ENCODE data around the gene THRA.
A peak's percentile ranks its signal among the peaks of the same experiment; 100 is the strongest.

The THRA gene

GRCh38 chr17:40112191-40112711, 49.5 kb downstream of the THRA start:
- DNase-seq (ENCODE audit: extremely low spot score), result no peak
- ChIA-PET CTCF (interaction anchor here (0.5 to 5.8 kb wide), 29 partner anchors 9 to 157 kb away, joined by 3 to 82 read pairs (median 5); partner anchors contain the start of genes CASC3, CSF3, MED24 and MSL1), POLR2A (interaction anchor here (0.6 to 7.1 kb wide), 15 partner anchors 9 to 107 kb away, joined by 3 to 117 read pairs (median 10); partner anchors contain the start of genes CASC3, MED24, MSL1 and NR1D1)
- TF ChIP-seq ELF4 (IDR thresholded peaks at IDR 0.05), result no peak
- TF ChIP-seq ZNF384 (IDR thresholded peaks at IDR 0.05), result no peak
- no peak for TF ChIP-seq SUZ12 (IDR thresholded peaks at IDR 0.05)
- TF ChIP-seq CTBP1 (IDR thresholded peaks at IDR 0.05; ENCODE audit: borderline replicate concordance), result no peak
- TF ChIP-seq PKNOX1 (IDR thresholded peaks at IDR 0.05), result no peak
- no peak for TF ChIP-seq FOXM1 (IDR thresholded peaks at IDR 0.05; ENCODE audit: borderline replicate concordance)
- TF ChIP-seq HDGF (IDR thresholded peaks at IDR 0.05; ENCODE audit: borderline replicate concordance), result no peak
- TF ChIP-seq BHLHE40 (IDR thresholded peaks at IDR 0.05; ENCODE audit: borderline replicate concordance), result no peak
- TF ChIP-seq NFRKB (IDR thresholded peaks at IDR 0.05), result no peak
- no peak for TF ChIP-seq SP1 (IDR thresholded peaks at IDR 0.05)
- no peak for TF ChIP-seq TARDBP (IDR thresholded peaks at IDR 0.05)
- TF ChIP-seq FOXK2 (IDR thresholded peaks at IDR 0.05), result no peak
- no peak for TF ChIP-seq L3MBTL2 (conservative IDR thresholded peaks at IDR 0.05)
- no peak for TF ChIP-seq ARNT (IDR thresholded peaks at IDR 0.05)
- no peak for TF ChIP-seq FOXA1 (IDR thresholded peaks at IDR 0.05)
- TF ChIP-seq LEF1 (IDR thresholded peaks at IDR 0.05; ENCODE audit: borderline replicate concordance), result no peak

- ChIA-PET POLR2A (interaction anchor here (0.6 to 7.1 kb wide), 24 partner anchors 8 to 195 kb away, joined by 3 to 117 read pairs (median 6); partner anchors contain the start of genes CASC3, CSF3, MED24 and MSL1), CTCF (interaction anchor here (0.5 to 5.8 kb wide), 32 partner anchors 8 to 490 kb away, joined by 3 to 82 read pairs (median 5); partner anchors contain the start of genes CASC3, CSF3, MED24 and MSL1)
- no peak for DNase-seq (ENCODE audit: extremely low spot score)
- TF ChIP-seq FOXA1 (IDR thresholded peaks at IDR 0.05), result no peak
- TF ChIP-seq FOXK2 (IDR thresholded peaks at IDR 0.05), result no peak
- TF ChIP-seq CTBP1 (IDR thresholded peaks at IDR 0.05; ENCODE audit: borderline replicate concordance), result no peak
- TF ChIP-seq PKNOX1 (IDR thresholded peaks at IDR 0.05), result no peak
- no peak for TF ChIP-seq ELF4 (IDR thresholded peaks at IDR 0.05)
- TF ChIP-seq TARDBP (IDR thresholded peaks at IDR 0.05), result no peak
These were observed 49.9 kb downstream of the THRA start for GRCh38 chr17:40112718-40113109.

GRCh38 chr17:40113110-40113906, 50.5 kb downstream of the THRA start:
- ChIA-PET POLR2A (interaction anchor here (0.6 to 7.1 kb wide), 37 partner anchors 8 to 331 kb away, joined by 3 to 117 read pairs (median 4); partner anchors contain the start of genes CASC3, CSF3, MED24 and MSL1), CTCF (interaction anchor here (0.6 to 5.8 kb wide), 32 partner anchors 8 to 490 kb away, joined by 3 to 82 read pairs (median 4); partner anchors contain the start of genes CASC3, CSF3, MED24 and MSL1)
- TF ChIP-seq FOXM1 (IDR thresholded peaks at IDR 0.05; ENCODE audit: borderline replicate concordance) (no peak), TARDBP (IDR thresholded peaks at IDR 0.05) (no peak), FOXK2 (IDR thresholded peaks at IDR 0.05) (no peak), HDGF (IDR thresholded peaks at IDR 0.05; ENCODE audit: borderline replicate concordance) (no peak), ELF4 (IDR thresholded peaks at IDR 0.05) (no peak), ARNT (IDR thresholded peaks at IDR 0.05) (no peak), CTBP1 (IDR thresholded peaks at IDR 0.05; ENCODE audit: borderline replicate concordance) (no peak), L3MBTL2 (conservative IDR thresholded peaks at IDR 0.05) (peak; percentile 82), BHLHE40 (IDR thresholded peaks at IDR 0.05; ENCODE audit: borderline replicate concordance) (no peak), NFRKB (IDR thresholded peaks at IDR 0.05) (no peak), PKNOX1 (IDR thresholded peaks at IDR 0.05) (no peak), SP1 (IDR thresholded peaks at IDR 0.05) (no peak), ZNF384 (IDR thresholded peaks at IDR 0.05) (0 out of 2 replicates have a peak, but pooled peaks have one; percentile 4), SUZ12 (IDR thresholded peaks at IDR 0.05) (no peak), FOXA1 (IDR thresholded peaks at IDR 0.05) (no peak), LEF1 (IDR thresholded peaks at IDR 0.05; ENCODE audit: borderline replicate concordance) (no peak)
- peak; percentile 77 for DNase-seq (ENCODE audit: extremely low spot score)

- CTCF ChIA-PET, result interaction anchor here (0.9 to 5.8 kb wide), 15 partner anchors 10 to 176 kb away, joined by 3 to 82 read pairs (median 7); partner anchors contain the start of genes MSL1, NR1D1 and THRA
- TF ChIP-seq ELF4 (IDR thresholded peaks at IDR 0.05) (no peak), ARNT (IDR thresholded peaks at IDR 0.05) (no peak), FOXA1 (IDR thresholded peaks at IDR 0.05) (no peak), BHLHE40 (IDR thresholded peaks at IDR 0.05; ENCODE audit: borderline replicate concordance) (no peak), PKNOX1 (IDR thresholded peaks at IDR 0.05) (no peak), TARDBP (IDR thresholded peaks at IDR 0.05) (no peak), LEF1 (IDR thresholded peaks at IDR 0.05; ENCODE audit: borderline replicate concordance) (no peak), CTBP1 (IDR thresholded peaks at IDR 0.05; ENCODE audit: borderline replicate concordance) (no peak), FOXK2 (IDR thresholded peaks at IDR 0.05) (no peak), NFRKB (IDR thresholded peaks at IDR 0.05) (no peak), ZNF384 (IDR thresholded peaks at IDR 0.05) (no peak), SUZ12 (IDR thresholded peaks at IDR 0.05) (no peak)
- no peak for DNase-seq (ENCODE audit: extremely low spot score)
- POLR2A ChIA-PET, result interaction anchor here (0.6 to 7.1 kb wide), 29 partner anchors 9 to 330 kb away, joined by 3 to 117 read pairs (median 4); partner anchors contain the start of genes CASC3, MED24, MSL1 and NR1D1
These were observed 51.1 kb downstream of the THRA start for GRCh38 chr17:40113907-40114245.
